ENCODE results near the gene GPSM1. TPM values are rescaled to one million over a fixed set of nuclear protein-coding genes. Genes with fewer than 3 reads are reported as not detected.

The GPSM1 gene
- total RNA-seq, 1 experiment from 2014 or later, result 24.7 TPM

DNA sequence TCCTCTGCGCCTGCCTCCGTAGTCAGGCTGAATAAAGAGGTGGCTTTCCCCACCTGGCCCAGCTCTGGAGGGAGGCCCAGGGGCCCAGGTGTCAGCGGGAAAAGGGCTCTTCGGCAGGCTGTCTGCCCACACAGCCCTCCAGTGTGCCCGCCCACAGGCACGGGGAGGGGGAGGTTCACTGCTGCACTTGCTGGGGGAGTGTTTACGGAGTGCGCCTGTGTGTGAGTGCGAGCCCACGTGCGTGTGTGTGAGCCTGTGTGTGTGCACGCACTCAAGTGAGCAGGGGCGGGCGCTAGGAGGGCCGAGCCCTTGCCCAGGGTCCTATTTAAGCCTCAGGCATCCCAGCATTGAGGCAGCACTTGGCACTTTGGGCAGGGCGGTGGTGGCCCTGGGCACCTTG lies 25.3 kb downstream of the GPSM1 start:
- peaks cover 0 to 3% (median 0%) of the 10 kb centered on the region in 3 experiments; a peak in 1 of 7 replicates for H3K36me3 Mint-ChIP-seq (ENCODE audit: insufficient read depth in 1 of 3, low read depth in 3 of 3)
- WGBS (ENCODE audit: extremely low coverage, insufficient read length, low lambda C conversion rate), result no CpG with 5 or more reads among the region's 16 CpGs

More for the DNA sequence above, 25.3 kb downstream of the GPSM1 start:
- H3K4me3 Mint-ChIP-seq, result no peak overlapping the region
- Histone ChIP-seq H3K79me1 (ENCODE audit: insufficient read depth, low read depth, low read length, poor library complexity, severe bottlenecking) (no peaks in the 10 kb centered on the region), H3K27me3 (ENCODE audit: insufficient read depth, low read length) (no peaks in the 10 kb centered on the region), H3K4ac (ENCODE audit: low read depth, low read length) (no peak overlapping the region), H3T11ph (ENCODE audit: low read length) (no peak overlapping the region), H3K23me2 (ENCODE audit: insufficient read length, low read depth, low read length, poor library complexity, severe bottlenecking) (no peaks in the 10 kb centered on the region), H4K5ac (ENCODE audit: insufficient read length, low read depth, low read length) (no peak overlapping the region), H2BK12ac (ENCODE audit: insufficient read length, low read depth, low read length) (no peak overlapping the region), H4K20me1 (ENCODE audit: control insufficient read depth, insufficient read depth, insufficient read length) (no peaks in the 10 kb centered on the region), H4K91ac (ENCODE audit: insufficient read length, low read depth, low read length) (no peak overlapping the region), H3K79me2 (ENCODE audit: insufficient read depth, low read length) (no peaks in the 10 kb centered on the region), H3K18ac (ENCODE audit: insufficient read length, low read depth, low read length) (no peak overlapping the region), H2AFZ (ENCODE audit: low read length) (no peak overlapping the region), H3K4me2 (ENCODE audit: insufficient read depth, insufficient read length, low read length) (no peak overlapping the region), H3K23ac (ENCODE audit: insufficient read length, low read depth, low read length) (no peak overlapping the region), H3K56ac (ENCODE audit: insufficient read length, low read depth, low read length) (no peak overlapping the region), H2BK120ac (ENCODE audit: low read depth, low read length, poor library complexity, severe bottlenecking) (no peak overlapping the region), H3K27ac (ENCODE audit: insufficient read length, low read depth, low read length) (no peak overlapping the region), H4K8ac (replicated peaks; ENCODE audit: insufficient read length, low read depth, low read length) (no peak overlapping the region), H3K4me1 (ENCODE audit: insufficient read depth, low read length) (no peaks in the 10 kb centered on the region), H3K14ac (ENCODE audit: insufficient read depth, low read length) (no peak overlapping the region), H3K9me3 (ENCODE audit: control insufficient read depth, low read depth, low read length) (no peaks in the 10 kb centered on the region), H2BK20ac (ENCODE audit: low read depth, low read length, poor library complexity, severe bottlenecking) (no peak overlapping the region), H2BK5ac (ENCODE audit: insufficient read length, low read length) (no peak overlapping the region), H3K9ac (ENCODE audit: extremely low read depth, insufficient read length, low read length) (no peak overlapping the region), H2AK5ac (ENCODE audit: insufficient read length, low read length) (no peak overlapping the region), H2BK15ac (ENCODE audit: low read depth, low read length) (no peak overlapping the region)
- H3K27ac Mint-ChIP-seq, result no peak overlapping the region; a peak in 1 of 7 replicates
- TF ChIP-seq, protein P1, sequence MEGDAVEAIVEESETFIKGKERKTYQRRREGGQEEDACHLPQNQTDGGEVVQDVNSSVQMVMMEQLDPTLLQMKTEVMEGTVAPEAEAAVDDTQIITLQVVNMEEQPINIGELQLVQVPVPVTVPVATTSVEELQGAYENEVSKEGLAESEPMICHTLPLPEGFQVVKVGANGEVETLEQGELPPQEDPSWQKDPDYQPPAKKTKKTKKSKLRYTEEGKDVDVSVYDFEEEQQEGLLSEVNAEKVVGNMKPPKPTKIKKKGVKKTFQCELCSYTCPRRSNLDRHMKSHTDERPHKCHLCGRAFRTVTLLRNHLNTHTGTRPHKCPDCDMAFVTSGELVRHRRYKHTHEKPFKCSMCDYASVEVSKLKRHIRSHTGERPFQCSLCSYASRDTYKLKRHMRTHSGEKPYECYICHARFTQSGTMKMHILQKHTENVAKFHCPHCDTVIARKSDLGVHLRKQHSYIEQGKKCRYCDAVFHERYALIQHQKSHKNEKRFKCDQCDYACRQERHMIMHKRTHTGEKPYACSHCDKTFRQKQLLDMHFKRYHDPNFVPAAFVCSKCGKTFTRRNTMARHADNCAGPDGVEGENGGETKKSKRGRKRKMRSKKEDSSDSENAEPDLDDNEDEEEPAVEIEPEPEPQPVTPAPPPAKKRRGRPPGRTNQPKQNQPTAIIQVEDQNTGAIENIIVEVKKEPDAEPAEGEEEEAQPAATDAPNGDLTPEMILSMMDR (conservative IDR thresholded peaks at IDR 0.05), result no peak
- H3K27me3 Mint-ChIP-seq (ENCODE audit: low read depth), result no peaks in the 10 kb centered on the region
- H3K4me1 Mint-ChIP-seq, result no peaks in the 10 kb centered on the region; a peak in 1 of 4 replicates
- no peaks in the 10 kb centered on the region for H3K9me3 Mint-ChIP-seq
- DNase-seq, result no peak
